T-cell (primary cell): Measurements from ENCODE around the gene KCNH5. TPM values are rescaled to one million over a fixed set of nuclear protein-coding genes. Genes with fewer than 3 reads are reported as not detected.

ENCODE experiments used
- ATAC-seq, 4 experiments: fragments of 200-7000 bp in 3 of 4; fragments of 150-1000 bp in 1 of 4; cut with Tn5 transposase; replicated peaks in 1 of 4; 1 replicate in 3 of 4; 2 replicates in 1 of 4; pipeline ENCODE4 v1.10.0; 2021; ENCODE audit warnings: moderate library complexity in 3 of 4, mild to moderate bottlenecking in 2 of 4, moderate number of reproducible peaks in 1 of 4
- CTCF ChIA-PET, 2 donors: fragments of 300-600 bp; sonication (Branson Sonifier 250); formaldehyde crosslinking; loops; one replicate each; lab custom pipeline; 2022; ENCODE audit warnings: antibody characterized with exemption in 2 of 2; lab: Charles Lee
- POLR2A ChIA-PET, 2 donors: fragments of 300-600 bp; sonication (Branson Sonifier 250); formaldehyde crosslinking; loops; one replicate each; lab custom pipeline; 2022; ENCODE audit warnings: antibody characterized with exemption in 2 of 2; lab: Charles Lee
- DNase-seq, 35 experiments: peaks; one replicate each; pipeline versions ENCODE4 v3.0.0 to v3.0.0-alpha.2; 2013 to 2023
- H3K27ac ChIP-seq: one replicate; pipeline ENCODE4 v1.5.1; 2013; ENCODE audit warnings: low read length
- H3K27me3 ChIP-seq, 2 experiments: replicated peaks in 1 of 2; 1 replicate in 1 of 2; 2 replicates in 1 of 2; pipeline versions ENCODE4 v1.6.1 to v1.7.0; 2013; ENCODE audit warnings: low read length in 1 of 2, mixed read lengths in 1 of 2; ENCODE audit not compliant: control insufficient read depth in 2 of 2, insufficient read depth in 2 of 2; ENCODE audit errors: extremely low read depth in 1 of 2
- H3K36me3 ChIP-seq, 2 donors: 1 replicate in 1 of 2; 2 replicates in 1 of 2; pipeline versions ENCODE4 v1.6.1 to v1.7.0; 2013; ENCODE audit warnings: low read length in 1 of 2; ENCODE audit not compliant: control insufficient read depth in 2 of 2, insufficient read depth in 1 of 2; ENCODE audit errors: extremely low read depth in 1 of 2
- H3K4me1 ChIP-seq, 2 experiments: 1 replicate in 1 of 2; 2 replicates in 1 of 2; pipeline versions ENCODE4 v1.6.1 to v1.7.0; 2013; ENCODE audit warnings: low read length in 2 of 2, mixed read lengths in 1 of 2; ENCODE audit not compliant: insufficient read depth in 2 of 2, control insufficient read depth in 1 of 2; ENCODE audit errors: extremely low read depth in 1 of 2
- H3K4me3 ChIP-seq, 2 donors: 1 replicate in 1 of 2; 2 replicates in 1 of 2; pipeline versions ENCODE4 v1.5.1 to v1.7.0; 2013; ENCODE audit warnings: mild to moderate bottlenecking in 2 of 2, low read length in 1 of 2, moderate library complexity in 1 of 2; ENCODE audit not compliant: control insufficient read depth in 1 of 2; ENCODE audit errors: extremely low read depth in 1 of 2
- H3K9me3 ChIP-seq: 2 replicates; pipeline ENCODE4 v1.7.0; 2013
- H3K27ac Mint-ChIP-seq, 2 donors: one replicate each; pipeline ENCODE4 v1.8.0; 2020 to 2021; ENCODE audit warnings: mild to moderate bottlenecking in 2 of 2, mixed read lengths in 2 of 2
- H3K27me3 Mint-ChIP-seq, 2 donors: one replicate each; pipeline ENCODE4 v1.8.0; 2021 to 2022; ENCODE audit warnings: mixed read lengths in 2 of 2
- H3K36me3 Mint-ChIP-seq: one replicate; pipeline ENCODE4 v1.8.0; 2021; ENCODE audit warnings: mixed read lengths
- H3K4me1 Mint-ChIP-seq, 3 donors: one replicate each; pipeline ENCODE4 v1.8.0; 2020 to 2022; ENCODE audit warnings: mixed read lengths in 3 of 3, mild to moderate bottlenecking in 1 of 3
- H3K4me3 Mint-ChIP-seq, 3 donors: one replicate each; pipeline ENCODE4 v1.8.0; 2020 to 2022; ENCODE audit warnings: mild to moderate bottlenecking in 3 of 3, mixed read lengths in 3 of 3, moderate library complexity in 3 of 3
- H3K9me3 Mint-ChIP-seq, 3 donors: one replicate each; pipeline ENCODE4 v1.8.0; 2020 to 2022; ENCODE audit warnings: mixed read lengths in 3 of 3
- WGBS: methylation state at CpG from one replicate; pipeline ENCODE4 v1.1.5; 2013; ENCODE audit warnings: missing lambda C conversion rate; ENCODE audit not compliant: insufficient coverage; 5-methylcytosine and 5-hydroxymethylcytosine counted together
- total RNA-seq, 35 experiments: library from RNA in 6 of 35; stranded (reverse) in 6 of 35; fragments of 120-200 nt in 1 of 35; gene quantifications; one replicate each; pipeline versions ENCODE4 v1.2.1 to v1.2.4 and lab custom pipeline; 2013 to 2026

The KCNH5 gene
- total RNA-seq, 5 donors from 2014 or later (not counting 1 experiment from before 2014, with no cell fraction given) = not detected

DNA sequence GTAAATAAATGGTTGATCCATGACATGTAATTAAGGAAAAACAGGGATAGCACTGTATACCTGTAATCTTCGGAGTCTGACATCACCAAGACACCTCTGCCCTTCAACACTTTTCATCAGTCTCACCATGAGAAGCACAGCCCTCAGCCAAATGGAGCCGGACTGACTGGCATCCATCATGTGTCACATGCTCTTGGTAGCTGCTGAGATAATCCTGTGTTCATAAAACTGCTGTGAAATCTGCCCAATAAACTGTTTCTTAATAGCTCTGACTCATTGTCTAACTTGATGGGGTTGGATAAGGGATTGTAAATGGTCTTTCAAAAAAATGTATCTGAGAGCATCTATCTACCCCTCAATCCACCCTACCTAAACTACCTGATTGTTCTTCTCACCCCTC is 33.6 kb downstream of the KCNH5 start:
- ChIA-PET CTCF (no interaction called here), POLR2A (no interaction called here)
- H3K27me3 ChIP-seq = no peaks in the 10 kb centered on the region
- no peak overlapping the region for H3K27ac Mint-ChIP-seq
- peaks cover 0 to 6% (median 0%) of the 10 kb centered on the region in 3 donors for H3K9me3 Mint-ChIP-seq
- ATAC-seq = no peak
- no peak overlapping the region for H3K4me3 ChIP-seq
- H3K4me1 ChIP-seq = no peaks in the 10 kb centered on the region
- H3K36me3 ChIP-seq = no peaks in the 10 kb centered on the region
- no peaks in the 10 kb centered on the region for H3K9me3 ChIP-seq
- H3K27me3 Mint-ChIP-seq = peaks cover 0 to 5% of the 10 kb centered on the region in 2 donors
- no peak overlapping the region for H3K4me3 Mint-ChIP-seq
- H3K27ac ChIP-seq = no peak overlapping the region
- WGBS = no CpG with 5 or more reads among the region's 2 CpGs
- H3K36me3 Mint-ChIP-seq = no peaks in the 10 kb centered on the region
- DNase-seq = no peak
- no peaks in the 10 kb centered on the region for H3K4me1 Mint-ChIP-seq

DNA sequence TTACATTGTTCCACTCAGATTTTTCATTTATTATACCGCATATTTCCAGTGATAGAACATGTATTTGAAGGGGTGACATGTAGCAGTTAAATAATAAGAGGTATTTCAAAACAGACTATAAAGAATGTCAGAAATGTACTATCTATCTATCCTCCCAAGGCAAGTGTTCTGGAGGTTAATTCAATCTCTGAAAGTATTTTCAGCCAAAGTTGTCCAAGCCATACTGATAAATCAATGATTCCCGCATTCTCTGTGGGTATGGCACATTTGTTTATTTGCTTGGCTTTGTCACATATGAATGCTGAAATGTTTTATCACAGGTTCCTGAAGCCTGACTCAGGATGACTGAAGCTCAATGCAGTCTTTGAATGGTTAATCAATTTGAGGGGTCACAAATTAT is 35.8 kb downstream of the KCNH5 start:
- Mint-ChIP-seq H3K27me3 (peaks cover 0 to 6% of the 10 kb centered on the region in 2 donors), H3K36me3 (no peaks in the 10 kb centered on the region), H3K27ac (no peak overlapping the region), H3K4me1 (no peaks in the 10 kb centered on the region), H3K9me3 (peaks cover 0 to 6% (median 0%) of the 10 kb centered on the region in 3 donors), H3K4me3 (no peak overlapping the region)
- Histone ChIP-seq H3K4me1 (no peaks in the 10 kb centered on the region), H3K36me3 (no peaks in the 10 kb centered on the region), H3K4me3 (no peak overlapping the region), H3K9me3 (no peaks in the 10 kb centered on the region), H3K27me3 (no peaks in the 10 kb centered on the region), H3K27ac (no peak overlapping the region)
- WGBS = no CpG with 5 or more reads among the region's 2 CpGs
- ATAC-seq (no peak), DNase-seq (no peak)
- CTCF ChIA-PET = no interaction called here
- POLR2A ChIA-PET = no interaction called here

DNA sequence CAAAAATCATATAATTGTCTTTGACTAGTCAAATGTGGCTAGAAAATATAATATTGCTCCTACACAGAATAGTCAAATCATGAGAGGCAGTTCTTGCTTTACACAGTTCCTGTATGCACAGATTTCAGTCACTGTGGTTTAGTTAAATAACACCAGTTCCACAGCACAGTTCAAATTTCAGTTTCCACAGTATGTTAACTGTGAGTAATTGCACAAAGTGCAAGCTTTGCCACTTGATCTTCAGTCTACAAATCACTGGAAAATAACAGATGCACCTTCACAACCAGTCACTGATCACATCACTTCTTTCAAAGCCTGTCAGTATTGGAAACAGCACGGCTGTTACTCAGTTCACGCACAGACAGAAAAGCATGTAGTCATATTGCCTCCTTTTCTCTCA is 38.7 kb downstream of the KCNH5 start:
- DNase-seq (no peak), ATAC-seq (no peak)
- ChIA-PET CTCF (no interaction called here), POLR2A (no interaction called here)
- H3K36me3 ChIP-seq = no peaks in the 10 kb centered on the region
- peaks cover 0 to 6% of the 10 kb centered on the region in 2 donors for H3K27me3 Mint-ChIP-seq
- no peak overlapping the region for H3K27ac ChIP-seq
- no peak overlapping the region for H3K27ac Mint-ChIP-seq
- no peaks in the 10 kb centered on the region for H3K4me1 ChIP-seq
- H3K36me3 Mint-ChIP-seq = no peaks in the 10 kb centered on the region
- no peaks in the 10 kb centered on the region for H3K4me1 Mint-ChIP-seq
- no peaks in the 10 kb centered on the region for H3K9me3 ChIP-seq
- no peak overlapping the region for H3K4me3 ChIP-seq
- H3K27me3 ChIP-seq = no peaks in the 10 kb centered on the region
- peaks cover 0 to 10% (median 0%) of the 10 kb centered on the region in 3 donors for H3K9me3 Mint-ChIP-seq
- WGBS = 60% methylated on average over 1 of the region's 2 CpGs
- no peak overlapping the region for H3K4me3 Mint-ChIP-seq

DNA sequence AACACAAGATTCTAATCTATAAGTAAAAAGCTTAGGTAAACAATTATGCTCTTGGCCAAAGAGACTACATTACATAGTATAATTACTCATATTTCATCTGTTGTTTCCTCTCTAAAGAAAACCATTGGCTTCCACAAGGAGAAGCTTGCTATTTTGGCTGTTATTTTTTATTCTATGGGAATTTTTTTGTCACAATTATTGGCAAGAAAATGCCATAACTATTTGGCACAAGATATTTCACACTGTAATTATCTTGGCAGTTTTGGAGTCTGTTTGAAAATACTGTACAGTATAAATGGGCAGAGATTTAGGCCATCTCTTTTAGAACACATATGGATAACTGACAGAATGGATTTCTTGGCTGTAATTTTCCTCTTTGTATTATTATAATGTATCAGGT is 51.2 kb downstream of the KCNH5 start:
- Mint-ChIP-seq H3K9me3 (peaks cover 0 to 8% (median 0%) of the 10 kb centered on the region in 3 donors), H3K36me3 (no peaks in the 10 kb centered on the region)
- H3K4me3 ChIP-seq = no peak overlapping the region

DNA sequence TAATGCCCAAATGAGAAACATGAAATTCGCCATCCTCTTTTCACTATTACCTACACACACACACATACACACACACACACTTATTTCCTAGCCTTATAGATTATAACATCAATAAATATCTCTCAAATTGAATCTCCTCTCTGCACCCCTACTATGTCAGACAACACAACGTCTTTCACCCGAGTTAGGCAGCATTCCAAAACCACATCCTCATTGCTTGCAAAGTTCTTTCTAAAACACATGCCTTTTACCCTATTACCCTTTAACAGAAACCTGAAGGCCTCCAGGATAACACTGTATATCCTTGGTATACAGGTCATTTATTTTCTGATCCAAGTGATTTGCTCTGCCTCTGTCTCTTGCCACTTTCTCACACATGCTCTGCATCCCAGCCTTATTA is 56.3 kb downstream of the KCNH5 start:
- Mint-ChIP-seq H3K27me3 (no peaks in the 10 kb centered on the region), H3K4me3 (no peak overlapping the region), H3K36me3 (no peaks in the 10 kb centered on the region), H3K27ac (no peak overlapping the region), H3K4me1 (no peaks in the 10 kb centered on the region), H3K9me3 (peaks cover 1 to 24% (median 2%) of the 10 kb centered on the region in 3 donors)
- POLR2A ChIA-PET = no interaction called here
- Histone ChIP-seq H3K9me3 (no peaks in the 10 kb centered on the region), H3K4me1 (no peaks in the 10 kb centered on the region), H3K4me3 (no peak overlapping the region), H3K27ac (no peak overlapping the region), H3K36me3 (no peaks in the 10 kb centered on the region), H3K27me3 (no peaks in the 10 kb centered on the region)
- 45% methylated on average over 3 of the region's 3 CpGs for WGBS
- ATAC-seq (no peak), DNase-seq (no peak)
- CTCF ChIA-PET = no interaction called here

More for the DNA sequence above, 51.2 kb downstream of the KCNH5 start:
- Histone ChIP-seq H3K27me3 (no peaks in the 10 kb centered on the region), H3K4me1 (no peaks in the 10 kb centered on the region), H3K36me3 (no peaks in the 10 kb centered on the region), H3K9me3 (no peaks in the 10 kb centered on the region), H3K27ac (no peak overlapping the region)
- Mint-ChIP-seq H3K27me3 (no peaks in the 10 kb centered on the region), H3K4me1 (no peaks in the 10 kb centered on the region), H3K4me3 (no peak overlapping the region), H3K27ac (no peak overlapping the region)
- CTCF ChIA-PET = no interaction called here
- POLR2A ChIA-PET = no interaction called here
- DNase-seq (no peak), ATAC-seq (no peak)

DNA sequence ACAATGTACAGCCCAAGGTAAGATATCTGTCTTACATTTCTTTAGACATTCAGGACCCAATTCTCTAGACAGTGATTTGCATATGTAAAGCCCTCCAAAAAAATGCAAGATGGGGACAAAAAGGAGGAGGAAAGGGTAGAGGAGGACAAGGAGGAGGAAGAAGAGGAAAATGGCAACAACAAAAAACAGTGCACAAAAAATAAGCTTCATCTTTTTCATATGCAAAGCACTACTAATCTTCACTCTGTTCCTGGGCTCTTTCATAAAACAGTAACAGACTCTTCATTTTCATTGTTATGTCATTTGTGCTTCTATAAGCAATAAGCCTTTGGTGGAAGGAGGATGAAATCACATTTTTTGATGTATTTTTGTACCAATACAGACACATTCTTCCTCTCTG is 61.4 kb downstream of the KCNH5 start:
- Mint-ChIP-seq H3K27me3 (no peaks in the 10 kb centered on the region), H3K27ac (no peak overlapping the region), H3K4me1 (no peaks in the 10 kb centered on the region), H3K9me3 (peaks cover 1 to 13% (median 2%) of the 10 kb centered on the region in 3 donors), H3K36me3 (no peaks in the 10 kb centered on the region), H3K4me3 (no peak overlapping the region)
- H3K36me3 ChIP-seq = no peaks in the 10 kb centered on the region
- no peak overlapping the region for H3K4me3 ChIP-seq
- ChIA-PET CTCF (no interaction called here), POLR2A (no interaction called here)
- H3K4me1 ChIP-seq = no peaks in the 10 kb centered on the region
- no peak overlapping the region for H3K27ac ChIP-seq
- ATAC-seq = no peak
- no peaks in the 10 kb centered on the region for H3K27me3 ChIP-seq
- no peak for DNase-seq
- no peaks in the 10 kb centered on the region for H3K9me3 ChIP-seq

DNA sequence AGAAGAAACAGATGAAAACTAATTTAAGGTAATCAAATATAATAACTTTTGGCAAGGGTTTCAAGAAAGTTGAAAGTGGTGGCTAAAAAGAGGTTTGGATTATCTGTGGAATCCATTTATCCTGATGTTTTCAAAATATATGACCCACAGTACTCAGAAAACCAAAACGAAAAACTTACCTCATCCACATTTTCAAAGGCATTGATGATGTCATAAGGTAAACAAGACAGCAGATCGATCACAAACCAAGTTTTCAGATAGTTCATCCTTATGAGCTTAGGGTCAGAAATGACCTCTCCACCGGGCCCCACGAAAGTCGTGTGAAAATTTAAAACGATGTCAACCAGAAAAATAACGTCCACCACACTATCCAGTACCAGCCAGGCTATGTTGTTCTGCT is 64.6 kb downstream of the KCNH5 start:
- no peak overlapping the region for H3K4me3 ChIP-seq
- DNase-seq = no peak
- no peaks in the 10 kb centered on the region for H3K9me3 ChIP-seq
- no peaks in the 10 kb centered on the region for H3K4me1 ChIP-seq
- no peaks in the 10 kb centered on the region for H3K27me3 ChIP-seq
- peaks cover 0 to 8% (median 0%) of the 10 kb centered on the region in 3 donors for H3K9me3 Mint-ChIP-seq
- ATAC-seq = no peak
- peaks cover 0 to 4% of the 10 kb centered on the region in 2 donors for H3K27me3 Mint-ChIP-seq
- WGBS = 65% methylated on average over 2 of the region's 7 CpGs
- no peak overlapping the region for H3K4me3 Mint-ChIP-seq
- no peak overlapping the region for H3K27ac ChIP-seq
- H3K36me3 ChIP-seq = no peaks in the 10 kb centered on the region
- H3K36me3 Mint-ChIP-seq = no peaks in the 10 kb centered on the region
- POLR2A ChIA-PET = no interaction called here
- no peak overlapping the region for H3K27ac Mint-ChIP-seq
- CTCF ChIA-PET = no interaction called here
- no peaks in the 10 kb centered on the region for H3K4me1 Mint-ChIP-seq
